ENCODE results near the gene SCUBE1.

DNA sequence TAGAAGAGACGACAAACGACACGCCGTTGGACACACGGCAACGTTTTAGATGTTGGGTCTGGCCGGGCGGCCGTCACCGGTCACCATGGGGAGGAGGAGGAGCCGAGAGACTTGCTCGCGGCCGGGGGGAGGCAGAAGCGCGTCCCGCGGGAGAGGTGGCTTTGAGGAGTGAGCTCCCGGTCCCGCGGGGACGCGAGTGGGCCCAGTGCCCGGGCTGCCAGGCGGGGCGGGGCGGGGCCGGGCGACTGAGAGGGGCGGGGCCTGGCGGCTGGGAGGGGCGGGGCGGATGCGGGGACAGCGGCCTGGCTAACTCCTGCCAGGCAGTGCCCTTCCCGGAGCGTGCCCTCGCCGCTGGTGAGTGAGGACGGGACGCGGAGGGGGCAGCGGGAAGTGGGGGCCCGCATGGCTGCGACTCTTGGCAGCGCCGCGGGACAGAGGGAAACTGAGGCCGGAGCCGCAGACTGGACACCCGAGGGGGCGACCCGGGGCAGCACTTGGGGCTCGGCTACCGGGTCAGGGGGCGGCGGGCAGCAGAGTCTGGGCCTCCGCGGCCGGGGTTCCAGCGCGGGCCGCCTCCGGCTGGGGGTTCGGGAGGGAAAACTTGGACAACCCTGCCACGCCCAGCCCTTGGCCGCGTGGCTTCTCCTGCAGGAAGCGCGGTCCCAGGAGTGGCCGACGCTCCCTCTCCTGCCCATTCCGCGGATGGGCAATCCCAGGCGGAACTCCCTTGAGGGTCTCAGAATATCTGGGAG lies 191.7 kb downstream of the SCUBE1 start, which contains the start of gene TSPO:
- TF ChIP-seq EZH2 (IDR thresholded peaks at IDR 0.05) (no peak), FOXP2 (optimal IDR thresholded peaks at IDR 0.05; ENCODE audit: control extremely low read depth, extremely low read length, insufficient read depth) (no peak)
